Measurements from ENCODE around the gene PPFIA1.
"Not testable (repeated sequence)": the region's sequence is repeated elsewhere in the genome, so short reads cannot be mapped to it uniquely, and the experiment has no call there.

Gene PPFIA1

DNA sequence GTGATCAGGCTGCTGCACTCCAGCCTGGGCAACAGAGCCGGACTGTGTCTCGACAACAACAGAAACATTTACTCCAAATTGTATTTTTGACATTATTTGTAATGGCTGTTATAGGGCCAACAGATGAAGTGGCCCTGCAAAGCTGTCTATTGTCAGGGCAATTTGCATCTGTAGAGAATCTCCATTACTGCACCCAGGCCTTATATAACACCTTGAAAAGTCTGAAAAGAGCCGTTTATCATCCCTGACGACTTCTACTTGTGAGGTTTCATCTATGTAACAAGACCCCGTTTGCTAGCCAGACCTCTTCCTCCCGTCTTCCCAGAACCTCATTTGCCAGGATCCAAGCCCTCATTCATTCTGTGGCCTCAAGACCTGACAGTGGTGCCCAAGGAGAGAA lies 118.7 kb downstream of the PPFIA1 start:
- H2AFZ ChIP-seq = no peak overlapping the region
- H3K4me3 ChIP-seq (ENCODE audit: low read depth, low read length) = no peak overlapping the region
- H3K79me2 ChIP-seq = no peaks in the 10 kb centered on the region
- H3K36me3 ChIP-seq (ENCODE audit: control insufficient read depth, insufficient read depth, low read length) = no peaks in the 10 kb centered on the region
- no peak overlapping the region for H3K4me2 ChIP-seq (ENCODE audit: low read length)
- H3K9ac ChIP-seq = no peak overlapping the region
- TF ChIP-seq, protein P1, sequence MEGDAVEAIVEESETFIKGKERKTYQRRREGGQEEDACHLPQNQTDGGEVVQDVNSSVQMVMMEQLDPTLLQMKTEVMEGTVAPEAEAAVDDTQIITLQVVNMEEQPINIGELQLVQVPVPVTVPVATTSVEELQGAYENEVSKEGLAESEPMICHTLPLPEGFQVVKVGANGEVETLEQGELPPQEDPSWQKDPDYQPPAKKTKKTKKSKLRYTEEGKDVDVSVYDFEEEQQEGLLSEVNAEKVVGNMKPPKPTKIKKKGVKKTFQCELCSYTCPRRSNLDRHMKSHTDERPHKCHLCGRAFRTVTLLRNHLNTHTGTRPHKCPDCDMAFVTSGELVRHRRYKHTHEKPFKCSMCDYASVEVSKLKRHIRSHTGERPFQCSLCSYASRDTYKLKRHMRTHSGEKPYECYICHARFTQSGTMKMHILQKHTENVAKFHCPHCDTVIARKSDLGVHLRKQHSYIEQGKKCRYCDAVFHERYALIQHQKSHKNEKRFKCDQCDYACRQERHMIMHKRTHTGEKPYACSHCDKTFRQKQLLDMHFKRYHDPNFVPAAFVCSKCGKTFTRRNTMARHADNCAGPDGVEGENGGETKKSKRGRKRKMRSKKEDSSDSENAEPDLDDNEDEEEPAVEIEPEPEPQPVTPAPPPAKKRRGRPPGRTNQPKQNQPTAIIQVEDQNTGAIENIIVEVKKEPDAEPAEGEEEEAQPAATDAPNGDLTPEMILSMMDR (IDR thresholded peaks at IDR 0.05) = no peak
- H3K27ac ChIP-seq = no peak overlapping the region
- H3K4me1 ChIP-seq = no peaks in the 10 kb centered on the region
- no peaks in the 10 kb centered on the region for H3K9me3 ChIP-seq (ENCODE audit: control insufficient read depth, low read length)
- no peaks in the 10 kb centered on the region for H3K27me3 ChIP-seq (ENCODE audit: control insufficient read depth, insufficient read depth, low read length)

DNA sequence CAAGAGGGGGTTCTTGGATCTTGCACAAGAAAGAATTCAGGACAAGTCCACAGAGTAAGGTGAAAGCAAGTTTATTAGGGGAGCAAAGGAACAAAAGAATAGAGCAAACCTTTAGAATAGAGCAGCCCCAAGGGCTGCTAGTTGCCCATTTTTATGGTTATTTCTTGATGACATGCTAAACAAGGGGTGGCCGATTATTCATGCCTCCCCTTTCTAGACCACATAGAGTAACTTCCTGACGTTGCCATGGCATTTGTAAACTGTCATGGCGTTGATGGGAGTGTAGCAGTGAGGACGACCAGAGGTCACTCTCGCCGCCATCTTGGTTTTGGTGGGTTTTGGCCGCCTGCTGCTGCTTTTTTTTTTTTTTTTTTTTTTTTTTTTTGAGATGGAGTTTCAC lies 120.4 kb downstream of the PPFIA1 start:
- not testable (repeated sequence) for H2AFZ ChIP-seq

DNA sequence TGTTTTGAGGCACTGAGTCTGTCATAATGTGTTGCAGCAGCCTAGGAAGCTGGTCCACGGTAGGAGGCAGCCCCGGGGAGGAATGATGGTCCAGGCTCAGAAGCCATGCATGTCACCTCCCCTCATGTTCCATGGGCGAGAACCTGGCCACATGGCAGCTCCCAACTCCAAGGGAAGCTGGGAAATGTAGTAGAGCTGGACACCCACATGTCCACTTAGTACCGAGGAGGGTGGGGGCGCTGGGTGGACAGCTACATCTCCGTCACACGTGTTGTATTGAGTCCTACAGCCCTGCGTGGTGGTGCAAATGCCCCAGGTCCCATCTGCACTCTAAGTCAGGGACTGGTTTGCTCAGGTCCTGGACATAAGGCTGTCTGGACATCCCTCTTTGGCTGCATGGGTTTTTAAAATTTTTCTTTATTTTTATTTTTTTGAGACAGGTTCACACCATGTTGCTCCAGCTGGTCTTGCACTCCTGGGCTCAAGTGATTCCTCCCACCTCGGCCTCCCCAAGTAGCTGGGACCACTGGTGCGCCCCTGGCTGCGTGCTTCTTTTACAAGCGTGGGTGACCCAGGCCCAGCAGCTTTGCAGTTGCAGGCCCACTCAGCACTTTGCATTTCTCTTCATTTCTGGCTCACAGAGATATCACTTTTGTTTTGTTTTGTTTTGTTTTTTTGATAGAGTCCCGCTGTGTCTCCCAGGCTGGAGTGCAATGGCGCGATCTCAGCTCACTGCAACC lies 123.9 kb downstream of the PPFIA1 start:
- Histone ChIP-seq H3K79me2 (no peaks in the 10 kb centered on the region), H3K9me3 (ENCODE audit: control insufficient read depth, low read length) (no peaks in the 10 kb centered on the region), H3K36me3 (ENCODE audit: control insufficient read depth, insufficient read depth, low read length) (no peaks in the 10 kb centered on the region), H3K4me2 (ENCODE audit: low read length) (no peak overlapping the region), H3K27me3 (ENCODE audit: control insufficient read depth, insufficient read depth, low read length) (no peaks in the 10 kb centered on the region), H3K9ac (no peak overlapping the region), H3K4me3 (ENCODE audit: low read depth, low read length) (no peak overlapping the region), H3K4me1 (peaks cover 4% of the 10 kb centered on the region), H3K27ac (no peak overlapping the region), H2AFZ (no peak overlapping the region)
- TF ChIP-seq, protein P1 (IDR thresholded peaks at IDR 0.05) = no peak

More for the DNA sequence above, 120.4 kb downstream of the PPFIA1 start:
- not testable (repeated sequence) for H3K9me3 ChIP-seq (ENCODE audit: control insufficient read depth, low read length); H3K79me2 ChIP-seq; H3K4me3 ChIP-seq (ENCODE audit: low read depth, low read length); H3K4me2 ChIP-seq (ENCODE audit: low read length); H3K36me3 ChIP-seq (ENCODE audit: control insufficient read depth, insufficient read depth, low read length); H3K27ac ChIP-seq; H3K4me1 ChIP-seq; H3K9ac ChIP-seq; H3K27me3 ChIP-seq (ENCODE audit: control insufficient read depth, insufficient read depth, low read length)

DNA sequence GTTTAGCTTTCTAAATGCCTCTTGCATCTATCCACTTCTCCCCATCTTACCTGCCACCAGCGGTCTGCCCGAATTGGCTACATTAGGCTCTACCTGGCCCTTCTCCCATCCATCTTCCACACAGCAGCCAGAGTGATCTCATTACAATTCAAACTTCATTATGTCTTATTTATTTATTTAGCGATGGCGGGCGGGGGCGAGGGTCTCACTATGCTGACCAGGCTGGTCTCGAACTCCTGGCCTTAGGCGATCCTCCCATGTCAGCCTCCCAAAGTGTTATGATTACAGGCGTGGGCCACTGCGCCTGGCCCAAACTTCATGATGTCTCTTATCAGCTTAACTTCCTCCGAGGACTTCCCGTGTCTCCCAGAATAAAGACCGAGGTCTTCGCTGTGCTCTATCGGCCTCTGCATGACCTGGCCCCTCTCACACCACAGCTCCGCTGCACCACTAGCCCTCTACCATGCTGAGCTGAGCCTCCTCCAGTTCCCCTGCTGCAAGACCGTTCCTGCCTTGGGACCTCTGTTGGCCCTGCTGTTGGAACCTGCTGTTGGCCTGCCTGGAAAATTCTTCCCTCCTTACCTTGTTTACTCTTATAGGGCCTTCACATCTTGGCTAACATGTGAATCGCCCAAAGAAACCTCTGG lies 127.0 kb downstream of the PPFIA1 start:
- H3K27ac ChIP-seq = peak overlapping the region; percentile 12
- H3K4me2 ChIP-seq (ENCODE audit: low read length) = peak overlapping the region; percentile 82
- peaks cover 4% of the 10 kb centered on the region for H3K4me1 ChIP-seq
- H3K27me3 ChIP-seq (ENCODE audit: control insufficient read depth, insufficient read depth, low read length) = no peaks in the 10 kb centered on the region
- no peaks in the 10 kb centered on the region for H3K36me3 ChIP-seq (ENCODE audit: control insufficient read depth, insufficient read depth, low read length)
- peak overlapping the region; percentile 71 for H3K4me3 ChIP-seq (ENCODE audit: low read depth, low read length)
- TF ChIP-seq, protein P1 (IDR thresholded peaks at IDR 0.05) = no peak
- peak overlapping the region; percentile 89 for H2AFZ ChIP-seq
- H3K79me2 ChIP-seq = peaks cover 8% of the 10 kb centered on the region
- no peaks in the 10 kb centered on the region for H3K9me3 ChIP-seq (ENCODE audit: control insufficient read depth, low read length)
- no peak overlapping the region for H3K9ac ChIP-seq

DNA sequence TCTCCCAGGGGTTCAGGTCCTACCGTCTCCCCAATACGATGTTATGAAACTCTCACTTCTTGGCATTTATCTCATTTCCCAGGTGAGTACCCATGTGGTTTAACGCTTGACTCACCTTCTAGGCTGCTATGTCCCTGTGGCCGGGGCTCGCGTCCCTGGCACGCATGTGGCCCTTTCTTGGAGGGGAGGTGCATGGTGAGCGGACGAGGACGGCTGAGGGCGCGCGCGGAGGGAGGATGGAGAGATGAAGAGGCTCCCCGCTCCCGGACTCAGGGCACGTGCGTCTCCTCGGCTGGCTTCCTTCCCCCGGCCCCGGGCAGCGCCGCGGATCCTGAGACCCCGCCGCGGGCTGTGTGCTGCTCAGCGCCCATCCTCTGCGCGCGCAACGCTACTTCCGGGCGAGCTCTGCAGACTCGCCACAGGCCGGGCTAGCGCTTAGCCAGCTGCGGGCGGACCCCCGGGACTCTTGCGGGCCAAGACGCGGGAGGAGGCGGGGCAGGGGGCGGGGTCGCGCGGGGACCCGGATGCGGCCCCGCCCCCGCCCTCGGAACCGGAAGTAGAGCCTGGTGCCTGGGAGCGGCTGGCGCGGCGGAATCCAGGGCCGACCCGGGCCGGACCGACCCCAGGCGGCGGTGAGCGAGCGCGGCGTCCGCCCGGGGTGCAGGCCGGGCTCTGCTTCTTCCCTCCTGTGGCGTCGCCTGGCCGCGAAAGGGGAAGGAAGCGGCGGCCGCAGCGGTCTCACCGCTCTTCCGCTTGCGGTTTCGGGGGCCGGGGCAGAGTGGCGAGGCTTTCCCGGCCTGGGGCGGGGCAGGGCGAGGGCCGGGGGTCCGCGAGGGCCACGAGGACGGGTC lies 127.7 kb downstream of the PPFIA1 start, which contains the start of gene CTTN:
Gene CTTN (plus strand): TSS at position 547 of the 851 bp plus-strand sequence. CDS start 8,769 bp downstream, outside the sequence.
- Histone ChIP-seq H3K9me3 (ENCODE audit: control insufficient read depth, low read length) (no peaks in the 10 kb centered on the region), H3K27ac (peak within 1 kb of the TSS; percentile 12), H3K4me2 (ENCODE audit: low read length) (peak within 1 kb of the TSS; percentile 82), H2AFZ (peak within 1 kb of the TSS; percentile 89), H3K79me2 (peaks cover 8% of the 10 kb centered on the region), H3K36me3 (ENCODE audit: control insufficient read depth, insufficient read depth, low read length) (no peaks in the 10 kb centered on the region), H3K4me3 (ENCODE audit: low read depth, low read length) (peak within 1 kb of the TSS; percentile 71), H3K27me3 (ENCODE audit: control insufficient read depth, insufficient read depth, low read length) (no peaks in the 10 kb centered on the region), H3K4me1 (peaks cover 4% of the 10 kb centered on the region), H3K9ac (peak within 1 kb of the TSS; percentile 37)
- TF ChIP-seq, protein P1 (IDR thresholded peaks at IDR 0.05) = no peak
